Measurements from ENCODE around the gene PIP5K1C.

DNA sequence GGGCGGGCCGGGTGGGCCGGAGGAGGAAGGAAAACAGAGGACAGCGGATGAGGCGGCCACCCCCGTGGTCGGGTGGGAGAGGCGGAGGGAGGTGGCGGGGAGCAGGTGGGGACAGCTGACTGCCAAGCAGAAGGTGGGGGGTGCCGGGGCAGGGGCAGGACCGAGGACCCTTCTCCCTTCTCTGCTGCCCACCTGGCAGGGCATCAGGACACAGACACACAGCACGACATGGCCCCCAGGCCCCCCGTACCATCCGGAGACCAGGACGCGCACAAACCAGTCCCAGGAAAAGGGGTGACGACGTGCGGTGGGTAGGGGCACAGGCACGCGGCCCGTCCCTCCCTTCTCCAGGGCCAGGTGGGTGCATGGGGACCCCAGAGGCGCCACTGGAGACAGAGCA, 62.6 kb downstream of the PIP5K1C start:
- TF ChIP-seq, protein P1, sequence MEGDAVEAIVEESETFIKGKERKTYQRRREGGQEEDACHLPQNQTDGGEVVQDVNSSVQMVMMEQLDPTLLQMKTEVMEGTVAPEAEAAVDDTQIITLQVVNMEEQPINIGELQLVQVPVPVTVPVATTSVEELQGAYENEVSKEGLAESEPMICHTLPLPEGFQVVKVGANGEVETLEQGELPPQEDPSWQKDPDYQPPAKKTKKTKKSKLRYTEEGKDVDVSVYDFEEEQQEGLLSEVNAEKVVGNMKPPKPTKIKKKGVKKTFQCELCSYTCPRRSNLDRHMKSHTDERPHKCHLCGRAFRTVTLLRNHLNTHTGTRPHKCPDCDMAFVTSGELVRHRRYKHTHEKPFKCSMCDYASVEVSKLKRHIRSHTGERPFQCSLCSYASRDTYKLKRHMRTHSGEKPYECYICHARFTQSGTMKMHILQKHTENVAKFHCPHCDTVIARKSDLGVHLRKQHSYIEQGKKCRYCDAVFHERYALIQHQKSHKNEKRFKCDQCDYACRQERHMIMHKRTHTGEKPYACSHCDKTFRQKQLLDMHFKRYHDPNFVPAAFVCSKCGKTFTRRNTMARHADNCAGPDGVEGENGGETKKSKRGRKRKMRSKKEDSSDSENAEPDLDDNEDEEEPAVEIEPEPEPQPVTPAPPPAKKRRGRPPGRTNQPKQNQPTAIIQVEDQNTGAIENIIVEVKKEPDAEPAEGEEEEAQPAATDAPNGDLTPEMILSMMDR (conservative IDR thresholded peaks at IDR 0.05), result no peak
- TF ChIP-seq EZH2 (IDR thresholded peaks at IDR 0.05; ENCODE audit: low read depth), result no peak
